ENCODE measurements around the gene NOP9.

The NOP9 gene

GRCh38 chr14:24264298-24264697 lies 35.4 kb upstream of the NOP9 start:
- DNase-seq, result no peak

GRCh38 chr14:24266344-24267244 lies 33.1 kb upstream of the NOP9 start:
- DNase-seq, result no peak

GRCh38 chr14:24267516-24267915 lies 32.1 kb upstream of the NOP9 start:
- no peak for DNase-seq

GRCh38 chr14:24268225-24268624 lies 31.4 kb upstream of the NOP9 start:
- DNase-seq, result no peak

GRCh38 chr14:24269368-24269767 lies 30.3 kb upstream of the NOP9 start:
- no peak for DNase-seq

GRCh38 chr14:24269910-24270536 lies 29.6 kb upstream of the NOP9 start:
- DNase-seq, result no peak

GRCh38 chr14:24270537-24271133 lies 29.0 kb upstream of the NOP9 start:
- DNase-seq, result peak; percentile 50

GRCh38 chr14:24271134-24271833 lies 28.4 kb upstream of the NOP9 start, which contains the start of gene RABGGTA:
RABGGTA (minus strand) TSS chr14:24271597; CDS start chr14:24271115, 482 bp downstream.
- peak; percentile 83 for DNase-seq

- no peak for DNase-seq
Observed at GRCh38 chr14:24271834-24272263, 27.8 kb upstream of the NOP9 start.

GRCh38 chr14:24272467-24272866 lies 27.2 kb upstream of the NOP9 start:
- DNase-seq, result no peak

GRCh38 chr14:24273422-24273998 lies 26.1 kb upstream of the NOP9 start:
- peak; percentile 5 for DNase-seq

GRCh38 chr14:24274101-24274543 lies 25.5 kb upstream of the NOP9 start:
- DNase-seq, result no peak

GRCh38 chr14:24277071-24277470 lies 22.6 kb upstream of the NOP9 start:
- no peak for DNase-seq

- no peak for DNase-seq
Observed at GRCh38 chr14:24277606-24278321, 21.9 kb upstream of the NOP9 start.

- no peak for DNase-seq
Observed at GRCh38 chr14:24278424-24278823, 21.2 kb upstream of the NOP9 start.

GRCh38 chr14:24279301-24280186 lies 20.1 kb upstream of the NOP9 start:
- peak; percentile 61 for DNase-seq

- DNase-seq, result no peak
Observed at GRCh38 chr14:24280797-24281460, 18.7 kb upstream of the NOP9 start.

- no peak for DNase-seq
Observed at GRCh38 chr14:24281636-24282035, 18.0 kb upstream of the NOP9 start.

GRCh38 chr14:24282736-24283135 lies 16.9 kb upstream of the NOP9 start:
- DNase-seq, result no peak

- DNase-seq, result no peak
Observed at GRCh38 chr14:24283796-24284460, 15.7 kb upstream of the NOP9 start.

Data from NCI-H1694 treated with DMSO at 0.1 percent for 48 hours (cell line).